ENCODE data around the gene TBPL2.
"Not testable (repeated sequence)": the region's sequence is repeated elsewhere in the genome, so short reads cannot be mapped to it uniquely, and the experiment has no call there.

The TBPL2 gene

DNA sequence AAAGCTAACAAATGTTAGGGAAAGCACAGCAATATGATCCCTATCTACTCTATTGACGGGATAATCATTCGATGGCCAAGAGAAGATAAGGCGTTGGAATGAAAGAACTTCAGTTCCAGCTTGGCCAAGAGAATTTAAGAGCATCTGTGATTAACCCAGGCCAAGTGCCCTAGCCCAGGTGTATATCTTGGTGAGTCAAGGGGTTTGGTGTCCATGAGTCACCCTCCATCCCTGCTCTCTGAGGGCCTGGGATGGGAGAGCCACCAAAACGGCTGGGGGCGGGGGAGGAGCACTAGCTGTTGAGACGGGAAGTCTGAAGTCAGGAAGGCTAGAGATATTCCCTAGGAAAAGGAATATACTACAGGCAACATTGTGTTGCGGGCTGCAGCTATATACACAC is 13.0 kb downstream of the TBPL2 start:
- TF ChIP-seq, protein P1, sequence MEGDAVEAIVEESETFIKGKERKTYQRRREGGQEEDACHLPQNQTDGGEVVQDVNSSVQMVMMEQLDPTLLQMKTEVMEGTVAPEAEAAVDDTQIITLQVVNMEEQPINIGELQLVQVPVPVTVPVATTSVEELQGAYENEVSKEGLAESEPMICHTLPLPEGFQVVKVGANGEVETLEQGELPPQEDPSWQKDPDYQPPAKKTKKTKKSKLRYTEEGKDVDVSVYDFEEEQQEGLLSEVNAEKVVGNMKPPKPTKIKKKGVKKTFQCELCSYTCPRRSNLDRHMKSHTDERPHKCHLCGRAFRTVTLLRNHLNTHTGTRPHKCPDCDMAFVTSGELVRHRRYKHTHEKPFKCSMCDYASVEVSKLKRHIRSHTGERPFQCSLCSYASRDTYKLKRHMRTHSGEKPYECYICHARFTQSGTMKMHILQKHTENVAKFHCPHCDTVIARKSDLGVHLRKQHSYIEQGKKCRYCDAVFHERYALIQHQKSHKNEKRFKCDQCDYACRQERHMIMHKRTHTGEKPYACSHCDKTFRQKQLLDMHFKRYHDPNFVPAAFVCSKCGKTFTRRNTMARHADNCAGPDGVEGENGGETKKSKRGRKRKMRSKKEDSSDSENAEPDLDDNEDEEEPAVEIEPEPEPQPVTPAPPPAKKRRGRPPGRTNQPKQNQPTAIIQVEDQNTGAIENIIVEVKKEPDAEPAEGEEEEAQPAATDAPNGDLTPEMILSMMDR (IDR thresholded peaks at IDR 0.05; ENCODE audit: insufficient read depth, low read length, missing control alignments): no peak
- CTCF ChIA-PET: interaction anchor here (0.7 to 11.0 kb wide), 11 partner anchors 8 to 1047 kb away, joined by 3 to 112 read pairs (median 15); partner anchors contain the start of gene FBXO34
- H3K4me3 ChIP-seq (ENCODE audit: low read depth, low read length): no peak overlapping the region
- no peak for DNase-seq (ENCODE audit: low read depth, low spot score)
- POLR2A ChIA-PET: interaction anchor here (0.6 kb wide), 1 partner anchor 16 kb away, joined by 3 read pairs; no protein-coding TSS in a partner anchor

DNA sequence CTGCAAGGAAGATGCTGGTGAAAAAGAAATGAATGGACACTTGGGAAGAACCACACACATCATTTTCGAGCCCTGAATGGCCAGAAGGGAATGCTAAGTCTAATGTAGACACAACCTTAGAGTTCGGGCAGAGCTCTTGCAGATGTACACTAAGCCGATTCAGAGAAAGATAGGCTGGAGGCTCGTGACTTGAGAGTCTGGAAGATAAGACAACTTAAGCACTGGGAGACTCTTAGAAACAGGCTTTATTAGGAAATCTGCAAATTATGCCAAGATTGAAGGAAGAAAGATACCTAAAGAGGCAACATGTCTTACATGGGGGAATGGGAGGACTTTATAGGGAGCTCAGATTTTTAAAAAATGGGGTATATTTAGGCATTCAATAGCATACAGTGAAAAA is 13.5 kb downstream of the TBPL2 start:
- TF ChIP-seq, protein P1 (IDR thresholded peaks at IDR 0.05; ENCODE audit: insufficient read depth, low read length, missing control alignments): no peak
- CTCF ChIA-PET: interaction anchor here (0.7 to 11.0 kb wide), 13 partner anchors 8 to 1064 kb away, joined by 3 to 112 read pairs (median 10); partner anchors contain the start of gene FBXO34
- DNase-seq (ENCODE audit: low read depth, low spot score): no peak
- POLR2A ChIA-PET: interaction anchor here (0.6 kb wide), 1 partner anchor 16 kb away, joined by 3 read pairs; no protein-coding TSS in a partner anchor
- no peak overlapping the region for H3K4me3 ChIP-seq (ENCODE audit: low read depth, low read length)

DNA sequence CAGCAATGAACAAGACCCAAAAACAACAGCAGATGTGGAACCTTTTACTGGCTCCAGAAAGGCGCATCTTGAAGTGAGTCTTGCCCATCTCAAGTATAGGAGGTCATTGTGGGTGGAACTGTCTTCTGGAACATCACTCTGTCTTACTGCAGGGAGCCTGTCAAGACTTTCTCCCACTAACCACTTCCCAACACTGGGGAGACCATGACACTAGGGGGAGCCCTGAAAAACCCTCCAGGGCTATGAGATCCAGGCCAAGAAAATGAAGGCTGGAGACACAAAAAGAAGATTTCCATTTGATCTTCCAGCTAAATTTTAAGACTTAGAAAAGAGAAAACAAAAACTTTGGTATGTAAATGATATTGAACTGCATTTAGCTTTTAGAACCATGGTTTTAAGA is 15.3 kb downstream of the TBPL2 start:
- CTCF ChIA-PET: interaction anchor here (0.9 to 8.1 kb wide), 8 partner anchors 9 to 1065 kb away, joined by 3 to 64 read pairs (median 6); no protein-coding TSS in a partner anchor
- H3K4me3 ChIP-seq (ENCODE audit: low read depth, low read length): no peak overlapping the region
- TF ChIP-seq, protein P1 (IDR thresholded peaks at IDR 0.05; ENCODE audit: insufficient read depth, low read length, missing control alignments): no peak
- no peak for DNase-seq (ENCODE audit: low read depth, low spot score)
- POLR2A ChIA-PET: no interaction called here

DNA sequence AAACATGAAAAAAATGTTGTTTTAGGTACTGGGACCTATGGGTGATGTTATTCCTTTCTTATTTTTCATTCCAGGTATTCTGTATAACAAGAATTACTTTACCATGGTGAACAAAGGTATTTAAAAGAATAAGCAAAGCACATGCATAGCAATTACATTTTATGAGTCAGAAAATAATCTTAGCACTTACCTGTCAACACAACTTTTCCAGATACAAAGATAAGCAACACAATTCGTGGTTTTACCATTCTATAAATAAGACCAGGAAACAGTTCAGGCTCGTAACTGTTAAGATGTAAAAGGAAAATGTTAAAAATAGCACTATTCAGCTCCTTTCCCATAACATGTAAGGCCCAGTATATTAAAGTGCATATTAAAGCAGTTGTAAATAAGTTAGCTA is 16.4 kb downstream of the TBPL2 start:
- POLR2A ChIA-PET: no interaction called here
- TF ChIP-seq, protein P1 (IDR thresholded peaks at IDR 0.05; ENCODE audit: insufficient read depth, low read length, missing control alignments): no peak
- H3K4me3 ChIP-seq (ENCODE audit: low read depth, low read length): no peak overlapping the region
- DNase-seq (ENCODE audit: low read depth, low spot score): no peak
- CTCF ChIA-PET: interaction anchor here (1.0 to 8.1 kb wide), 9 partner anchors 9 to 212 kb away, joined by 3 to 64 read pairs (median 7); no protein-coding TSS in a partner anchor

DNA sequence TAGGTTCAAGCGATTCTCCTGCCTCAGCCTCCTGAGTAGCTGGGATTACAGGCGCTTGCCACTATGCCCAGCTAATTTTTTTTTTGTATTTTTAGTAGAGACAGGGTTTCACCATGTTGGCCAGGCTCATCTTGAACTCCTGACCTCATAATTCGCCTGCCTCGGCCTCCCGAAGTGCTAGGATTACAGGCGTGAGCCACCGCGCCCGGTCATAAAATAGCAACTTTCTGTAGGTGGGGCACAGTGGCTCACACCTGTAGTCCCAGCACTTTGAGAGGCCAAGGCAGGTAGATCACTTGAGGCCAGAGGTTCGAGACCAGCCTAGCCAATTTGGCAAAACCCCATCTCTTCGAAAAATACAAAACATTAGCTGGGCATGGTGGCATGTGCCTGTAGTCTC is 18.1 kb downstream of the TBPL2 start:
- DNase-seq (ENCODE audit: low read depth, low spot score); H3K4me3 ChIP-seq (ENCODE audit: low read depth, low read length); POLR2A ChIA-PET: not testable (repeated sequence)
- CTCF ChIA-PET: interaction anchor here (0.7 to 7.1 kb wide), 6 partner anchors 9 to 176 kb away, joined by 3 to 46 read pairs (median 3); no protein-coding TSS in a partner anchor

DNA sequence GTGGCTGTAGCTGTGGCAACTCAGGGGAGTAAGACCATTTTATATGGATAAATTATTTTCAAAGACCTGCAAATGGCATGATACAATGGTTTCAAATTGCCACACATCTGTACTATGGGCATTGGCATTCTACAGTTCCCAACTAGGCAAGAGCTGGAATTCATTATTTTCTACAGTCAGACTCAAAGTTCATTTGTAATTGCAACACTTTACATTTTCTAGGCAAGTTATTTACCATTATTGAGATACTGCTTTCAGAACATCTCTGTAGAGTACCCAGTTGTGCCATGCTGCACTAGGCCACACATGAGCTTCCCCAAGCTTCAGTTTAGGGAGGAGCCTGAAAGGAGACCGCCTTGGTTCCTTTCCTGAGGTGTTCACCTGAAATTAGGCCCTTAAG is 20.8 kb downstream of the TBPL2 start:
- ChIA-PET POLR2A (no interaction called here), CTCF (interaction anchor here (0.5 to 8.0 kb wide), 3 partner anchors 10 to 368 kb away, joined by 3 to 66 read pairs (median 3); partner anchors contain the start of gene MAPK1IP1L)
- DNase-seq (ENCODE audit: low read depth, low spot score): no peak
- TF ChIP-seq, protein P1 (IDR thresholded peaks at IDR 0.05; ENCODE audit: insufficient read depth, low read length, missing control alignments): no peak
- H3K4me3 ChIP-seq (ENCODE audit: low read depth, low read length): no peak overlapping the region

DNA sequence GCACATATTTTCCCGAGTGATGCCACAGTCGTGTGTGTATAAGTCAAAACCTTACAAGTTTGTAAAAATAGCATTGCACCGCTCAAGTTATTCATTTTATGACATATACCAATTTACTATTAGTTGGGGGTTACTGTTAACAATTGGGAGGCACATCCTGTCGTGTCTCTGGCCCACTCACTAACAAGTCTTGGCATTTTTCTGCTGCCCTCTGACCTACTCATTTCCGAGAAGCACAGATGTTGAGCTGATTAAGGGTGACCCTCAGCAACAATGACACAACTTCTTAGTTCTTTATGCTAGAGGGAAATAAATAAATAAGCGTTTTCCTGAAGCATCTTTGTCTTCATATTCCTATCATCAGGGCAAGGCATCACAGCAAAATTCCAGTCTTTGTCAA is 22.0 kb downstream of the TBPL2 start:
- TF ChIP-seq, protein P1 (IDR thresholded peaks at IDR 0.05; ENCODE audit: insufficient read depth, low read length, missing control alignments): no peak
- ChIA-PET CTCF (interaction anchor here (1.1 to 8.0 kb wide), 5 partner anchors 11 to 1056 kb away, joined by 3 to 66 read pairs (median 5); no protein-coding TSS in a partner anchor), POLR2A (no interaction called here)
- no peak overlapping the region for H3K4me3 ChIP-seq (ENCODE audit: low read depth, low read length)
- DNase-seq (ENCODE audit: low read depth, low spot score): no peak

Measured in AG04449 (cell line).